Peyer's patch (tissue), 4 donors: ENCODE data around the gene SOX6. TPM values are rescaled to one million over a fixed set of nuclear protein-coding genes. Genes with fewer than 3 reads are reported as not detected.

ENCODE experiments used
- DNase-seq, 3 donors: peaks; one replicate each; pipeline ENCODE4 v3.0.0-alpha.2; 2017 to 2019
- H3K27ac ChIP-seq, 4 donors: fragments of 200-600 bp; sonication (generic); one replicate each; pipeline ENCODE4 v1.5.1; 2016 to 2019
- H3K27me3 ChIP-seq, 2 donors: fragments of 200-600 bp; sonication (generic); one replicate each; pipeline ENCODE4 v1.5.1; 2019
- H3K36me3 ChIP-seq, 3 donors: fragments of 200-600 bp; sonication (generic); one replicate each; pipeline ENCODE4 v1.5.1; 2016 to 2019
- H3K4me1 ChIP-seq, 4 donors: fragments of 200-600 bp; sonication (generic); one replicate each; pipeline ENCODE4 v1.5.1; 2016 to 2019
- H3K4me3 ChIP-seq, 4 donors: fragments of 200-600 bp; sonication (generic); 1 replicate in 3 of 4; 2 replicates in 1 of 4; pipeline ENCODE4 v1.5.1; 2016 to 2019; ENCODE audit warnings: mild to moderate bottlenecking in 1 of 4
- H3K9me3 ChIP-seq, 4 donors: fragments of 200-600 bp; sonication (generic); one replicate each; pipeline ENCODE4 v1.5.1; 2016 to 2019; ENCODE audit warnings: mild to moderate bottlenecking in 1 of 4
- CTCF ChIP-seq, 6 experiments: fragments of 450-650 bp in 4 of 6; fragments of 200-600 bp in 2 of 6; sonication (generic) in 1 of 6; IDR thresholded peaks; one replicate each; pipeline ENCODE4 v1.5.1; 2017 to 2019; ENCODE audit warnings: antibody characterized with exemption in 6 of 6, mild to moderate bottlenecking in 3 of 6, moderate library complexity in 1 of 6
- POLR2A ChIP-seq, 2 donors: fragments of 450-650 bp; IDR thresholded peaks; one replicate each; pipeline ENCODE4 v1.5.1; 2017; ENCODE audit warnings: antibody characterized with exemption in 2 of 2, mild to moderate bottlenecking in 2 of 2, moderate library complexity in 2 of 2
- total RNA-seq, 4 donors: library from RNA; depleted of rRNA; stranded (reverse); fragments of >200 nt; gene quantifications; one replicate each; pipeline ENCODE4 v1.1.0, GENCODE V29; 2016

Gene SOX6
- total RNA-seq, 4 donors from 2014 or later = 144 to 205 (median 161) TPM

- H3K36me3 ChIP-seq = no peaks in the 10 kb centered on the region
- TF ChIP-seq POLR2A (IDR thresholded peaks at IDR 0.05) = no peak
- no peak for TF ChIP-seq CTCF (IDR thresholded peaks at IDR 0.05)
- no peaks in the 10 kb centered on the region for H3K27me3 ChIP-seq
- no peak overlapping the region for H3K4me3 ChIP-seq
- DNase-seq = no peak
- no peaks in the 10 kb centered on the region for H3K4me1 ChIP-seq
- no peak overlapping the region for H3K27ac ChIP-seq
- H3K9me3 ChIP-seq = peaks cover 0 to 2% (median 0%) of the 10 kb centered on the region in 4 donors
These were observed 399.1 kb downstream of the SOX6 start for GRCh38 chr11:15957234-15957633.

DNA sequence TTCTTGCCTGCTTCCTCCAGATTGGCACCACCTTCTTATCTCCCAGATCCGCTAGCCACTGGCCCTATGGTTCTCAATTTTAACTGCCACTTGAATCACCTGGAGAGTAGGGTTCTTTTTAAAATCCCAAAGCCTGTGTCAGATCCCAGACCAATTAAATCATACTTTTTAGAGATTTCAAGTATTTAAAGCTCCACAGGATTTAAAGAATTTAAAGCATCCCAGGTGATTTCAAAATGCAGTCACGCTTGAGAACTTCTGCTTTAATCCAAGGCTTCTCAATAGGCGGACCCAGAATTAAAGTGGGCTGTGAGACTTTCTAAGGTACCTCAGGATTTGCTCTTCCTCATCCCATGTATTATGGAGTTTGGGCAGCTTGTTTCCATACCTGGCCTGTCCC, 400.0 kb downstream of the SOX6 start:
- Histone ChIP-seq H3K36me3 (no peaks in the 10 kb centered on the region), H3K27me3 (no peaks in the 10 kb centered on the region), H3K4me3 (no peak overlapping the region), H3K4me1 (no peaks in the 10 kb centered on the region), H3K27ac (no peak overlapping the region), H3K9me3 (peaks cover 0 to 2% (median 0%) of the 10 kb centered on the region in 4 donors)
- DNase-seq = no peak
- TF ChIP-seq CTCF (IDR thresholded peaks at IDR 0.05) (no peak), POLR2A (IDR thresholded peaks at IDR 0.05) (no peak)

DNA sequence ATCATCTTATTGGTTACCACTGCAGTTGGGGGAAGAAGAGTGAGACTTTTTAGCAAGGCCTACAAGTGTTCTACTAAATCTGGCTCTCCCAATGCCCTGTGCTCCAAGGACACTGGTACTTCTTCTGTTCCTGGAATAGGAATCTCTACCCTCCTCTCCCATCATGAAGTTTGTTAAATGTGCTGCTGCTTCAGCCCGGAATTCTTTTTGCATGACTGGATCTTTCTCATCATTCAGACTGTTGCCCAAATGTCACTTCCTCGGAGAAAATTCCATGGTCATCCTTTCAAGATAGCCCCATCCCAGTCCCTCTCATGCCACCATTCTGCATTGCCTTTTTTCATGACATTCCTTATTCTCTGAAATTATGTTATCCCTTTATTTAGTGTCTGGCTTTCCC, 400.8 kb downstream of the SOX6 start:
- Histone ChIP-seq H3K4me3 (no peak overlapping the region), H3K27ac (no peak overlapping the region), H3K36me3 (no peaks in the 10 kb centered on the region), H3K4me1 (no peaks in the 10 kb centered on the region), H3K27me3 (no peaks in the 10 kb centered on the region), H3K9me3 (peaks cover 0 to 2% (median 0%) of the 10 kb centered on the region in 4 donors)
- DNase-seq = no peak
- TF ChIP-seq CTCF (IDR thresholded peaks at IDR 0.05) = no peak
- TF ChIP-seq POLR2A (IDR thresholded peaks at IDR 0.05) = no peak

DNA sequence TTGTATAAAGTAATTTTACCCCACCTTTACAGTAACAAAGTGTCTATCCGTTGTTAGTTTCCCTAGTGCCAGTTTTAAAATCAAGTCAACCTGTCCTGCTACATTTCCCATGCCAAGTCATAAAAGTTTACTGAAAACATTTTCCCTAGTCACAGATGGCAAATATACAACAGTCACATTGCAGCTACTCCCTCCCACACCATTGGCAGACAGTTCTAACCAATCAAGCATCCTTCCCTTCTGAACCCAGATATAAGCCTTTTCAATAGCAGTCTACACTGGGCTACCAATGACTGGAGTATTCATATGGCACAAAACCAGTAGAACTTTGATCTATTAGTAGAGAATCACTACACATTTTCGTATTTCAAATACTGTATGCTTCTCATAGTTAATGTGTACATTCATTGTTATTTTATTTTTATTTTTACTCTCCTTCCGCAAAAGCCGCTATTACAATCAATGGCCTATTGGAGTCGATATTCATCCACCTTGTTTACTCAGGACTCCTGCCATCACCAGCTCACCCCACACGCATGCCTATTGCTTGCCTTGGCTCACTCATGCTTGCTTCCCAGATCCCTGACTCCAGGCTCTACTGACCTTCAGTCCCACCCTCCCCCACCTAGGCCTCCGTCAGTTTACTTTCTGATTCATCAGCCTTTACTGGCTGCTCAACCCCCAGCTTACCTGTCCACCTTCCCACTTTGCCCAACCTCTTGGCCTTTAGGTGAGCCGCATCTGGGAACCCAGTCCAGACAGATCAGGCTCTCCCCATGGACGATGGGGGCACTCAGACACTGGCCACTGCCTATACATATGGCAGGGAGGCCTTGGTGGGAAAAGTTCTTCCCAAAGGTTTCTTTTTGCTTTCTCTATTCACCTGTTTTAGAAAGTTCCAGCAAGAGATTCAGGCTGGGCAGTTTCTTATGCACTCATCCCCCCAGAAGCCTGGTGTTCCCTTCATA, 408.4 kb downstream of the SOX6 start:
- Histone ChIP-seq H3K4me3 (no peak overlapping the region), H3K27me3 (no peaks in the 10 kb centered on the region), H3K36me3 (no peaks in the 10 kb centered on the region), H3K9me3 (peaks cover 0 to 4% (median 0%) of the 10 kb centered on the region in 4 donors), H3K4me1 (no peaks in the 10 kb centered on the region), H3K27ac (no peak overlapping the region)
- TF ChIP-seq CTCF (IDR thresholded peaks at IDR 0.05) = no peak
- TF ChIP-seq POLR2A (IDR thresholded peaks at IDR 0.05) = no peak
- no peak for DNase-seq

GRCh38 chr11:15945726-15946125, 410.6 kb downstream of the SOX6 start:
- TF ChIP-seq CTCF (IDR thresholded peaks at IDR 0.05) = no peak
- TF ChIP-seq POLR2A (IDR thresholded peaks at IDR 0.05) = no peak
- Histone ChIP-seq H3K27ac (no peak overlapping the region), H3K4me3 (no peak overlapping the region), H3K9me3 (peaks cover 0 to 4% (median 0%) of the 10 kb centered on the region in 4 donors), H3K4me1 (no peaks in the 10 kb centered on the region), H3K36me3 (no peaks in the 10 kb centered on the region), H3K27me3 (no peaks in the 10 kb centered on the region)
- no peak for DNase-seq
